Neural cell (in vitro differentiated cells): ENCODE data around the gene INPPL1.

ENCODE experiments used
- EP300 ChIP-seq: fragments of 450-650 bp; conservative IDR thresholded peaks from 2 replicates; pipeline ENCODE4 v1.6.1; 2014; ENCODE audit warnings: antibody characterized with exemption, mild to moderate bottlenecking, moderate library complexity; ENCODE audit not compliant: poor library complexity, severe bottlenecking
- MXI1 ChIP-seq: fragments of 450-650 bp; conservative IDR thresholded peaks from 2 replicates; pipeline ENCODE4 v1.6.1; 2014; ENCODE audit warnings: antibody characterized with exemption, mild to moderate bottlenecking; ENCODE audit not compliant: poor library complexity, severe bottlenecking
- POLR2AphosphoS5 ChIP-seq: IDR thresholded peaks from 2 replicates; pipeline ENCODE4 v1.6.1; 2012
- RAD21 ChIP-seq: fragments of 450-650 bp; conservative IDR thresholded peaks from 2 replicates; pipeline ENCODE4 v1.6.1; 2014; ENCODE audit warnings: antibody characterized with exemption, mild to moderate bottlenecking, moderate library complexity
- SMC3 ChIP-seq: fragments of 450-650 bp; conservative IDR thresholded peaks from 2 replicates; pipeline ENCODE4 v1.6.1; 2014; ENCODE audit warnings: antibody characterized with exemption, mild to moderate bottlenecking, moderate library complexity; ENCODE audit not compliant: poor library complexity
- TAF1 ChIP-seq: IDR thresholded peaks from 2 replicates; pipeline ENCODE4 v1.6.1; 2012; ENCODE audit warnings: low read depth
- TF ChIP-seq, protein P1 (sequence below): fragments of 450-650 bp; IDR thresholded peaks from 2 replicates; pipeline ENCODE4 v1.5.1; 2014; ENCODE audit warnings: antibody characterized with exemption, mild to moderate bottlenecking, moderate library complexity; ENCODE audit not compliant: poor library complexity, severe bottlenecking
- TF ChIP-seq, protein P2 (sequence below): IDR thresholded peaks from 2 replicates; pipeline ENCODE4 v1.6.1; 2012; ENCODE audit warnings: borderline replicate concordance

DNA sequence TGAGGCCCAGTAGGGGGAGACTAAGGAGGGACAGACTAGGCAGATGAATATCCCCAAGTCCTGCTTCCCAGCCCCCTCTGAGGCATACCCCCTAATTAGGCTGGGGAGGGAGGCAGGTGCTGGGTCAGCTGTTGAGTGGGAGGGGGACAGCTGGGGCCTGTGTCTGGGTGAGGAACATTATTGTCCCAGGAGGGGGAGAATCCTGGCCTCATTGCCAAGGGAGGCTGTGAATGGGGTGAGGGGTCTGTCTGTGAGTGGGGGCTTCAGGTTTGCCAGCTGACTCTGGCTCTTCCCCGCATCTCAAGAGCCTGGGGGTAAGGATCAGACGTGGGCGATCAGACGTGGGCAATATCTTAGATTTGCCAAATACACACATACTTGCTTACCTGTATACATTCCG, 2.1 kb downstream of the INPPL1 start:
- TF ChIP-seq, protein P1, sequence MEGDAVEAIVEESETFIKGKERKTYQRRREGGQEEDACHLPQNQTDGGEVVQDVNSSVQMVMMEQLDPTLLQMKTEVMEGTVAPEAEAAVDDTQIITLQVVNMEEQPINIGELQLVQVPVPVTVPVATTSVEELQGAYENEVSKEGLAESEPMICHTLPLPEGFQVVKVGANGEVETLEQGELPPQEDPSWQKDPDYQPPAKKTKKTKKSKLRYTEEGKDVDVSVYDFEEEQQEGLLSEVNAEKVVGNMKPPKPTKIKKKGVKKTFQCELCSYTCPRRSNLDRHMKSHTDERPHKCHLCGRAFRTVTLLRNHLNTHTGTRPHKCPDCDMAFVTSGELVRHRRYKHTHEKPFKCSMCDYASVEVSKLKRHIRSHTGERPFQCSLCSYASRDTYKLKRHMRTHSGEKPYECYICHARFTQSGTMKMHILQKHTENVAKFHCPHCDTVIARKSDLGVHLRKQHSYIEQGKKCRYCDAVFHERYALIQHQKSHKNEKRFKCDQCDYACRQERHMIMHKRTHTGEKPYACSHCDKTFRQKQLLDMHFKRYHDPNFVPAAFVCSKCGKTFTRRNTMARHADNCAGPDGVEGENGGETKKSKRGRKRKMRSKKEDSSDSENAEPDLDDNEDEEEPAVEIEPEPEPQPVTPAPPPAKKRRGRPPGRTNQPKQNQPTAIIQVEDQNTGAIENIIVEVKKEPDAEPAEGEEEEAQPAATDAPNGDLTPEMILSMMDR = no peak
- no peak for TF ChIP-seq EP300
- TF ChIP-seq SMC3 = no peak
- no peak for TF ChIP-seq TAF1
- TF ChIP-seq POLR2AphosphoS5 = no peak
- no peak for TF ChIP-seq MXI1
- TF ChIP-seq, protein P2, sequence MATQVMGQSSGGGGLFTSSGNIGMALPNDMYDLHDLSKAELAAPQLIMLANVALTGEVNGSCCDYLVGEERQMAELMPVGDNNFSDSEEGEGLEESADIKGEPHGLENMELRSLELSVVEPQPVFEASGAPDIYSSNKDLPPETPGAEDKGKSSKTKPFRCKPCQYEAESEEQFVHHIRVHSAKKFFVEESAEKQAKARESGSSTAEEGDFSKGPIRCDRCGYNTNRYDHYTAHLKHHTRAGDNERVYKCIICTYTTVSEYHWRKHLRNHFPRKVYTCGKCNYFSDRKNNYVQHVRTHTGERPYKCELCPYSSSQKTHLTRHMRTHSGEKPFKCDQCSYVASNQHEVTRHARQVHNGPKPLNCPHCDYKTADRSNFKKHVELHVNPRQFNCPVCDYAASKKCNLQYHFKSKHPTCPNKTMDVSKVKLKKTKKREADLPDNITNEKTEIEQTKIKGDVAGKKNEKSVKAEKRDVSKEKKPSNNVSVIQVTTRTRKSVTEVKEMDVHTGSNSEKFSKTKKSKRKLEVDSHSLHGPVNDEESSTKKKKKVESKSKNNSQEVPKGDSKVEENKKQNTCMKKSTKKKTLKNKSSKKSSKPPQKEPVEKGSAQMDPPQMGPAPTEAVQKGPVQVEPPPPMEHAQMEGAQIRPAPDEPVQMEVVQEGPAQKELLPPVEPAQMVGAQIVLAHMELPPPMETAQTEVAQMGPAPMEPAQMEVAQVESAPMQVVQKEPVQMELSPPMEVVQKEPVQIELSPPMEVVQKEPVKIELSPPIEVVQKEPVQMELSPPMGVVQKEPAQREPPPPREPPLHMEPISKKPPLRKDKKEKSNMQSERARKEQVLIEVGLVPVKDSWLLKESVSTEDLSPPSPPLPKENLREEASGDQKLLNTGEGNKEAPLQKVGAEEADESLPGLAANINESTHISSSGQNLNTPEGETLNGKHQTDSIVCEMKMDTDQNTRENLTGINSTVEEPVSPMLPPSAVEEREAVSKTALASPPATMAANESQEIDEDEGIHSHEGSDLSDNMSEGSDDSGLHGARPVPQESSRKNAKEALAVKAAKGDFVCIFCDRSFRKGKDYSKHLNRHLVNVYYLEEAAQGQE = no peak
- no peak for TF ChIP-seq RAD21
